NCI-H1092 treated with DMSO at 0.1 percent for 48 hours (cell line): ENCODE results near the gene ATAD2B.
"Not testable (repeated sequence)": the region's sequence is repeated elsewhere in the genome, so short reads cannot be mapped to it uniquely, and the experiment has no call there.

Experiments
- DNase-seq: peaks from one replicate; lab custom pipeline; 2025; lab: John Stamatoyannopoulos, UW

ATAD2B gene

GRCh38 chr2:23745068-23745725 lies 181.7 kb downstream of the ATAD2B start:
- no peak for DNase-seq

DNA sequence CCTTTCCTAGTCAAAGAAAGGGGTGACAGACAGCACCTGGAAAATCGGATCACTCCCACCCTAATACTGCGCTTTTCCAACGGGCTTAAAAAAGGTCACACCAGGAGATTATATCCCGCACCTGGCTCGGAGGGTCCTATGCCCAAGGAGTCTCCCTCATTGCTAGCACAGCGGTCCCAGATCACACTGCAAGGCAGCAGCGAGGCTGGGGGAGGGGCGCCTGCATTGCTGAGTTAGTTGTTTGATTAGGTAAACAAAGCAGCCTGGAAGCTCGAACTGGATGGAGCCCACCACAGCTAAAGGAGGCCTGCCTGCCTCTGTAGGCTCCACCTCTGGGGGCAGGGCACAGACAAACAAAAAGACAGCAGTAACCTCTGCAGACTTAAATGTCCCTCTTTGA lies 190.1 kb downstream of the ATAD2B start:
- not testable (repeated sequence) for DNase-seq

DNA sequence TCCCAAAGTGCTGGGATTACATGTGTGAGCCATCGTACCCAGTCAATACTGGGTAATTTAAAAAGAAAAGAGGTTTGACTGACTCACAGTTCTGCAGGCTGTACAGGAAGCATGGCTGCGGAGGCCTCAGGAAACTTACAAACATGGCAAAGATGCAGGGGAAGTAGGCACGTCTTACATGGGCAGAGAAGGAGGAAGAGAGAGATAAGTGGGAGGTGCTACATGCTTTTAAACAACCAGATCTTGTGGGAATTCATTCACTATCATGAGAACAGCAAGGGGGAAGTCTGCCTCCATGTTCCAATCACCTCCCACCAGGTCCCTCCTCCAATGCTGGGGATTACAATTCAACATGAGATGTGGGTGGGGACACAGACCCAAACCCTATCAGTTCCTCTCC lies 192.5 kb downstream of the ATAD2B start:
- no peak for DNase-seq

GRCh38 chr2:23723029-23723428 lies 203.9 kb downstream of the ATAD2B start:
- not testable (repeated sequence) for DNase-seq

GRCh38 chr2:23722255-23722654 lies 204.7 kb downstream of the ATAD2B start:
- DNase-seq: no peak

- DNase-seq: no peak
Observed at GRCh38 chr2:23721454-23721826, 205.5 kb downstream of the ATAD2B start.

DNA sequence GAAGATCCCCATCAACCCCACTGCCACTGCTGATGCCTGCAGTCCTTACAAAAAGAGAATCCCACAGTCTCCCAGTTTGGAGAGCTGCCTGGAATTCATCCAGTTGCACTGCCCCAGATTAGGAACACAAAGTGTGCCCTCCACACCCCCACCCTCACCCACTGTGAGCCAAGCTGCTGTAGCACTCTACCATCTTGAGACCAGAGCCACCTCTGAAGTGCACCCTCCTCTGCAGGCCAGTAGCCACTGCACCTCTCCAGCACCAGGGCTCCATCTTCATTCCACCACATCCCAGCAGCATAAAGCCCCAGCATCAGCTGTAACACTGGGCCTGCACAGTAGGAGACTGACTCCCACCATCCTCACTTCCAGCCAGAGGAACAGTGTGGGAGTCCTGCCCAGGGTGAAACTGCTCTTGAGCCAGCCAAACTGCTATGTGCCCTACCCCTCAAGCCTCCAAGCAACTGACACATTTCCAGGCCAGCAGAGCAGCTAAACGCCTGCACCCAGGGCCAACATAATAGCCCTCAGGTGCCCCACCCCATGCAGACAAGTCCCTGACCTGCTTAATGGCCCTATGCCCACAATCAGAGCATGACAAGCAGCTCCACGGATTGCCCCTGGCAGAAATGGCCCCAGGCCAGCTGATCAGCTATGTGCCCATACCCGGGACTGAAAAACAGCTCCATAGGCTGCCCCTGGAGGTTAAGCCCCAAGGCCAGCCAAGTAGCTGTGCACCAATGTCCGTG lies 206.0 kb downstream of the ATAD2B start:
- DNase-seq: no peak

DNA sequence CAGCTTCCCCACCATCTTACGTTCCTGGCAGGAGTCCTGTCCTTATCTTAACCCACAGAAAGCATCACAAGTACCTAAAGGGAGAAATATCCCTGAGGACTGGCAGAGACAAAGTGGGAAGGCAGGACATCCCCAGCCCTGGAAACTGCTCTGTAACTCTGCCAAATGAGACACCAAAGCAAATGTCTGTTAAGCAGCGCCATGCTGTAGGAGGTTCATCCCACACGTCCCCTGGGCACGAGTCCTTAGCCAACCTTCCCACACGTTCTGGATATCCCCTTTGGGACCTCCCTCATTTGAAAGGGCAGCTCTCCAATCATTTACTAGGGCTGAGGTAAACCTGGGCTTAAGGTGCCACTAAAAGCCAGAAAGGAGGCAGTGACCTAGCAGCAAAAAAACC lies 207.2 kb downstream of the ATAD2B start:
- DNase-seq: no peak

GRCh38 chr2:23718931-23719700 lies 207.8 kb downstream of the ATAD2B start:
- DNase-seq: no peak

GRCh38 chr2:23713351-23713750 lies 213.6 kb downstream of the ATAD2B start:
- DNase-seq: no peak

- DNase-seq: no peak
Observed at GRCh38 chr2:23712756-23713151, 214.2 kb downstream of the ATAD2B start.

GRCh38 chr2:23711979-23712755 lies 214.8 kb downstream of the ATAD2B start:
- no peak for DNase-seq

- DNase-seq: no peak
Observed at GRCh38 chr2:23709311-23709710, 217.6 kb downstream of the ATAD2B start.

- no peak for DNase-seq
Observed at GRCh38 chr2:23708771-23709170, 218.2 kb downstream of the ATAD2B start.

GRCh38 chr2:23707096-23707495 lies 219.8 kb downstream of the ATAD2B start:
- DNase-seq: no peak

DNA sequence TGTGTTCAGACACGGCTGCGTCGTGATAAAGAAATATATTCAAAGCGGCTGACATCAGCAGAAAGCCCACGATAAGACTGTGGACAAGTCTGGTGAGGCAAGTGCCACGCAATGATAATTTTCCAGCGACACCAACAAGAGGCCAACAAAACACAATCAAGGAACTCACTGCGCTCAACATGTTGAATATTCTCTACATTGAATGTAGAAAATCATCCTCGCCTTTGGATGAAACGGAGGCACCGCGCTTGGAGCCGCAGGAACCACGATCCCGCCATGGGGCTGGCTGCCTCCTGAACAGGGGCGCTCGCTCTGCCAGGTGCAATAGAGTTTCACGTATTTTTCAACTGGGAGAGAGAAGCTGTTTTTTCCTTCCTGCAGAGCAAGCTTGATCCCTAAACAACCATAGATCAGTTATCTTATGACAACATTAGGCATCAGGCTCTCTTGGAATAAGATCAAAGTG lies 220.3 kb downstream of the ATAD2B start:
- no peak for DNase-seq

- no peak for DNase-seq
Observed at GRCh38 chr2:23705771-23706612, 220.9 kb downstream of the ATAD2B start.

DNA sequence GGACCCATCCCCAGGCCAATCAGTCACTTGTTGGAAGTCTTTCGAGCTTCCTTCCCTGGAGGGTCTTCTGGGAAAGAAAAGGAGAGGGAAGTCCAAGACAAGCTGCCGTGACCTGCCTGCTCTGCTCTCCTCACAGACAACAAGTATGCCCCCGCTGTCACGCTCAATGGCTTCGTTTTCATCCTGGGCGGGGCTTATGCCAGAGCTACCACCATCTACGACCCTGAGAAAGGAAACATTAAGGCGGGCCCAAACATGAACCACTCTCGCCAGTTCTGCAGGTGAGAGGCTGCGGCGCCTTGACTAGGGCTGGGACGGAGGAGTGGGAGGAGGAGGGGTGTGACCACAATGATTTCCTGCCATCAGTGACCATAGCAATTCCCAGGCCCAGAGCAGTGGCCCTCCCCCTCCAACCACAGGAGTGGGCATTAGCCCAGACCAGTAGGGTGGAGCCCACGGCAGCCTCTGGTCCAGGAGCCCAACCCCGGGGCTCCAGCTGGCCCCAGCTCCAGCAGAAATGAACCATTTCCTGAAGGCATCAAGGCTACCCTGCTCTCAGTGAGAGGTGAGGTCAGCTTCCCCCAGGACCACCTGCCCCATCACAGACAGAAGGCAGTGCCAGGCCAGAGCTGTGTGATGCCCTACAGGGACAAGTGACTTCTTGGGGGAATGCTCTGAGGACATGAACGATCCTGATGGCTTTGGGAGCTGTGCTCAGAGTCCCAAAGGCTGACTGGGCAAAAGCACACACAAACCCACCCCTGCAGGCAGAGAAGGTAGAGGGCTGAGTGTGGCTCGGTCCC lies 223.1 kb downstream of the ATAD2B start:
- DNase-seq: no peak

DNA sequence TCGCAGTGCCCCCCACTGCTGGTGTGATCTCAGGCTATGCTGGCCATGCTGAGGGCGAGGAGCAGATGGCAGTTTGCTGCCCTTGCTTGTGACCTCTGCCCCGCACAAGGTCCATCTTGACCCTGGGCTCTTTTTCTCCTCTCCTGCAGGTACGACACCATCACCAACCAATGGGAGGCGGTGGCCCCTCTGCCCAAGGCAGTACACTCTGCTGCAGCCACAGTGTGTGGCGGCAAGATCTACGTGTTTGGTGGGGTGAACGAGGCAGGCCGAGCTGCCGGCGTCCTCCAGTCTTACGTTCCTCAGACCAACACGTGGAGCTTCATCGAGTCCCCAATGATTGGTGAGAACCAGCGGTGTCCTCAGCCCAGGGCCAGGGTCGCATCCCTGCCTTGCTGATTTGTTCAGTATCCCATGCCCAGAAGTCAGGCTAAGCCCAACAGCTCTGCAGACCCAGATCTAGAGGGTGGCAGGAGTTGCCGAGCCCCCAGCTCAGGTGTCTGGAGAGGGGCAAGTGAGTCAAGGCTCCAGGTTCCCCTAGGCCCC lies 223.8 kb downstream of the ATAD2B start:
- DNase-seq: no peak

GRCh38 chr2:23700627-23701026 lies 226.3 kb downstream of the ATAD2B start:
- DNase-seq: no peak
